ENCODE data around the gene NFYC. TPM values are rescaled to one million over a fixed set of nuclear protein-coding genes. Genes with fewer than 3 reads are reported as not detected.

NFYC gene
- total and polyA plus RNA-seq, 8 donors = 23.3 to 76.4 (median 40.9) TPM

DNA sequence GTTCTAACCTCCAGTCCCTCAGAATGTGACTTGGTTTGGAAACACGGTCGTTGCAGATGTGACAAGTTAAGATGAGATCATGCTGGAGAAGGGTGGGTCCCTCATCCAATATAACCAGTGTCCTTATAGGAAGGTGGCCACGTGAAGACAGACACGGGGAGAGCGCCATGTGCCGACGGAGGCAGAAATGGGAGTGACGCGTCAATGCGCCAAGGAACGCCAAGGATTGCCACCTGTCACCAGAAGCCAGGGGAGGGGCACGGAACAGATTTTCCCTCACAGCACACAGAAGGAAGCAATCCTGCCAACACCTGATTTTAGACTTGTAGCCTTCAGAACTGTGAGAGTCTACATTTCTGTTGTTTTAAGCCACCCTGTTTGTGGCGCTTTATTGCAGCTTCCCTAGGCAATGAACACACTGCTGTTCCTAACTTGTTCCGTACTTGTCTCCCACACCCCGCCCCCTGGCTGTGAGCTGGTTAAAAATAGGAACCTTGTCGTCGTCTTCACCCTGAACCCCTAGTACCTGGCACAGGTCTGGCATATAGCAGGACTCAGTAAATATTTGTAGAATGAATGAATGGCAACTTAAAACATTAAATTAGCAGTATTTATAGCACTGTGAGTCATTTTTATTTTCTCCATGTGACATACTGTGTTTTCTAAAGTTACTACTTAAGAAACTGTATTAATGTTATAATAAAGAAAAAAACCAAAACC is 40.2 kb upstream of the NFYC start:
- DNase-seq = peak in 1 of 2 donors; percentile 62
- TF ChIP-seq POLR2AphosphoS5 (IDR thresholded peaks at IDR 0.05) (no peak), EP300 (IDR thresholded peaks at IDR 0.05) (no peak), POLR2A (IDR thresholded peaks at IDR 0.05) (no peak)
- TF ChIP-seq, protein P1, sequence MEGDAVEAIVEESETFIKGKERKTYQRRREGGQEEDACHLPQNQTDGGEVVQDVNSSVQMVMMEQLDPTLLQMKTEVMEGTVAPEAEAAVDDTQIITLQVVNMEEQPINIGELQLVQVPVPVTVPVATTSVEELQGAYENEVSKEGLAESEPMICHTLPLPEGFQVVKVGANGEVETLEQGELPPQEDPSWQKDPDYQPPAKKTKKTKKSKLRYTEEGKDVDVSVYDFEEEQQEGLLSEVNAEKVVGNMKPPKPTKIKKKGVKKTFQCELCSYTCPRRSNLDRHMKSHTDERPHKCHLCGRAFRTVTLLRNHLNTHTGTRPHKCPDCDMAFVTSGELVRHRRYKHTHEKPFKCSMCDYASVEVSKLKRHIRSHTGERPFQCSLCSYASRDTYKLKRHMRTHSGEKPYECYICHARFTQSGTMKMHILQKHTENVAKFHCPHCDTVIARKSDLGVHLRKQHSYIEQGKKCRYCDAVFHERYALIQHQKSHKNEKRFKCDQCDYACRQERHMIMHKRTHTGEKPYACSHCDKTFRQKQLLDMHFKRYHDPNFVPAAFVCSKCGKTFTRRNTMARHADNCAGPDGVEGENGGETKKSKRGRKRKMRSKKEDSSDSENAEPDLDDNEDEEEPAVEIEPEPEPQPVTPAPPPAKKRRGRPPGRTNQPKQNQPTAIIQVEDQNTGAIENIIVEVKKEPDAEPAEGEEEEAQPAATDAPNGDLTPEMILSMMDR (IDR thresholded peaks at IDR 0.05) = no peak

GRCh38 chr1:40652468-40652867 is 39.0 kb upstream of the NFYC start:
- DNase-seq = no peak
- no peak overlapping the region for H3K4me3 ChIP-seq
- peaks cover 0 to 23% (median 7%) of the 10 kb centered on the region in 3 donors for H3K27me3 ChIP-seq
- intact Hi-C loops (cut with DNase I; ENCODE audit: low total_unique reads) = no loop called here
- no peaks in the 10 kb centered on the region for H3K9me3 ChIP-seq
- TF ChIP-seq EP300 (IDR thresholded peaks at IDR 0.05) (no peak), POLR2A (IDR thresholded peaks at IDR 0.05) (no peak), POLR2AphosphoS5 (IDR thresholded peaks at IDR 0.05) (no peak)
- TF ChIP-seq, protein P1 (IDR thresholded peaks at IDR 0.05) = no peak
- no peaks in the 10 kb centered on the region for H3K36me3 ChIP-seq
- H3K4me1 ChIP-seq = peaks cover 0 to 23% (median 10%) of the 10 kb centered on the region in 4 donors
- no peak overlapping the region for H3K27ac ChIP-seq
- 76 to 88% (median 83%) methylated on average over 5 of the region's 5 CpGs for WGBS, 5 donors

More for the DNA sequence above, 40.2 kb upstream of the NFYC start:
- no peak overlapping the region for H3K4me3 ChIP-seq
- WGBS, 5 donors = 60 to 70% (median 64%) methylated on average over 17 of the region's 17 CpGs
- H3K27me3 ChIP-seq = peaks cover 0 to 23% (median 7%) of the 10 kb centered on the region in 3 donors
- peaks cover 0 to 23% (median 10%) of the 10 kb centered on the region in 4 donors for H3K4me1 ChIP-seq
- H3K9me3 ChIP-seq = no peaks in the 10 kb centered on the region
- H3K36me3 ChIP-seq = no peaks in the 10 kb centered on the region
- H3K27ac ChIP-seq = no peak overlapping the region
- intact Hi-C loops (cut with DNase I; ENCODE audit: low total_unique reads) = no loop called here

DNA sequence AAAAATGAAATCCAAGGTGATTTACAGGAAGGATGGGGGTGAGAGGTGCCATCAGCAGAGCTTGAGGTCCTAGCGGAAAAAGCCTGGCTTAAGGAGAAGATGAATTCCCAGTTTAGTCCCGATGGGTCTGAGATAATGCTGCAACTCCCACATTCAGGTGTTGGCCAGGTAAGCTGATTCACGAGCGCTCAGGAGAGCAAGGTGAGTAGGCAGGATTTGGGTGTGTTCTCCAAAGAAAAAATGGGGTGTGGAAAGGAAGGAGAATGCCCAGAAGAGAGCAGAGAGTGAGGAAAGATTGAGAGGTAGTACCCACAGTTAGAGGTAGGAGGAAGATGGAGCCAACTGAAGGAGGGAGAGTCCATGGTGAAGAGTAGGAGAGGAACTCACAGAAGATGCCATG is 38.5 kb upstream of the NFYC start:
- WGBS, 5 donors = 58 to 77% (median 64%) methylated on average over 4 of the region's 4 CpGs
- TF ChIP-seq, protein P1 (IDR thresholded peaks at IDR 0.05) = no peak
- TF ChIP-seq EP300 (IDR thresholded peaks at IDR 0.05) (no peak), POLR2AphosphoS5 (IDR thresholded peaks at IDR 0.05) (no peak)

DNA sequence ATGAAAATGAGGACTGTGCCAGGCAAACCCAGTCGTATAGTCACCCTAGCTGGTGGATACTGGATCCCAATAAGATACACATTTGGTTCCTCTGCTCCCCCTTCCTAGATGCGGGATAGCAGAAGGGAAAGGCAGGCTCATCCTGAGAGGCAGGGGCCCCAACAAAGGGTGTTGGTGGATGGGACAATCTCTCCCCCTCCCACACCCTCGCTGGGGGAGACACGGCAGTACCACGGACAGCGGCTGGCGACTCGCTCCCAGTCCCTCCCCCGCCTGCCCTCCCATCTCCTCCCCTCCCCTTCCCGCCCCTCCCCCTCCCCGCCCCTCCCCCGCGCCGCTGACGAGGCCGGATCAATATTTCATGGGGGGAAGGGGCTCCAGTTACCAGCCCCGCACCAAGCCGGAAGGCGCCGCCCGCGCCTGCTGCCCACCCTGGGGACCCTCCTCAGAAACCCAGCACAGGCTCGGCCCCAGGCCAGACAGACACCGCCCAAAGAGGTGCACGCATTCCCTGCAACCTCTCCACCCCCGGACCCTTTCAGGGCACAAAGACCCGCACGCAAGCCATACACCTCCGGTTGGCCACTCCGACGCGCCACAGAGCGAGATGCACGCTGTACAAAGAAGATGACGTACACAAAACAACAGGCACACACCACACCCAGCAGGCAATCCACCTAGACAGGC is 37.5 kb upstream of the NFYC start:
- TF ChIP-seq POLR2AphosphoS5 (IDR thresholded peaks at IDR 0.05) (no peak), POLR2A (IDR thresholded peaks at IDR 0.05) (no peak), EP300 (IDR thresholded peaks at IDR 0.05) (no peak)
- TF ChIP-seq, protein P1 (IDR thresholded peaks at IDR 0.05) = no peak
- no peak overlapping the region for H3K4me3 ChIP-seq
- WGBS, 5 donors = 23 to 41% (median 26%) methylated on average over 10 to 35 of the region's 35 CpGs
- peaks cover 0 to 23% (median 10%) of the 10 kb centered on the region in 4 donors for H3K4me1 ChIP-seq
- intact Hi-C loops (cut with DNase I; ENCODE audit: low total_unique reads) = no loop called here
- peak in 1 of 2 donors; percentile 60 for DNase-seq
- no peak overlapping the region for H3K27ac ChIP-seq
- H3K27me3 ChIP-seq = peaks cover 0 to 22% (median 7%) of the 10 kb centered on the region in 3 donors
- no peaks in the 10 kb centered on the region for H3K36me3 ChIP-seq
- H3K9me3 ChIP-seq = no peaks in the 10 kb centered on the region

More for the DNA sequence above, 38.5 kb upstream of the NFYC start:
- Histone ChIP-seq H3K4me3 (no peak overlapping the region), H3K4me1 (peaks cover 0 to 23% (median 10%) of the 10 kb centered on the region in 4 donors), H3K27ac (no peak overlapping the region), H3K36me3 (no peaks in the 10 kb centered on the region), H3K27me3 (peaks cover 0 to 23% (median 7%) of the 10 kb centered on the region in 3 donors), H3K9me3 (no peaks in the 10 kb centered on the region)
- intact Hi-C loops (cut with DNase I; ENCODE audit: low total_unique reads) = no loop called here
- no peak for DNase-seq

All from stomach (tissue), 9 donors.